IPS DF 4.7 (cell line): ENCODE measurements around the gene MSI1.

Source experiments
- DNase-seq: peaks from one replicate; pipeline ENCODE4 v3.0.0-alpha.2; 2013; ENCODE audit warnings: low spot score; ENCODE audit errors: extremely low read depth

MSI1 gene

DNA sequence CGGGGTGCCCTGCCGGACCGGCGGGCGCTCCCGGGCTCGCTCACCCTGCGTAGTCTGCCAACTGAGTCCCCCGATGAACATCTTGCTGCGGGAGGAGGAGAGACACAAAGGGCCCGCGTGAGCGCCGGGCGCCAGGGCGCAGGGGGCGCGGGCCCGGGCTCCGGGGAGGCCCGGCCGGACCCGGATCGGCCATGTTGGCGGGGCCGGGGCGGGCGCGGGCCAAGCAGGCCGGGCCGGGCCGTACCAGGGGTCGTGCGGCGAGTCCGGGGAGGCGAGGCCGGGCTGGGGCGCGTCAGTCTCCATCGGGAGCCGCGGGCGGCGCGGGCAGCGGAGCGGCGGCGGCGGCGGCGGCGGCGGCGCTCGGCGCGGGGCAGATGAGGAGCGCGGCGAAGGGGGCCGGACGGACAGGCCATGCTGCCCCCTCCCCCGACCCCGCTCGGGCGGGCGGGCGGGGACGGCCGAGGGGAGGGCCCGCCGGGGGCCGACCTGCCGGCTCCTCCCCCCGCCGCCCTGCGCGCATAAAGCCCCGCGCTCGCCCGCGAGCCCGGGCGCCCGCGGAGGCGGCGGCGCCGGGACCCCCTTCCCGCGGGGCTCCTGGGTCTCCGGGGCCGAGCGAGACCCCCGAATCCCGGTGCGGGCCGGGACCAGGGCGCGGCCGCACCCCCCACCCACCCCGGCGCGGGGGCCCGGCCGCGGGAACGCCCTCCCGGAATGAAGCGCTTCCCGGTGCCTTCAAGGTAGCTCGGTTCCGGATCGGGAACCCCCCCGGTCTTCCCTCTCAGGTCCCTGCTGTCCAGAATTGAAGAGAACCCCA is at the start of gene MSI1:
TSS of gene MSI1 (minus strand) at position 376 of the 814 bp plus-strand sequence. CDS start at position 303, 73 bp downstream.
- DNase-seq: no peak

DNA sequence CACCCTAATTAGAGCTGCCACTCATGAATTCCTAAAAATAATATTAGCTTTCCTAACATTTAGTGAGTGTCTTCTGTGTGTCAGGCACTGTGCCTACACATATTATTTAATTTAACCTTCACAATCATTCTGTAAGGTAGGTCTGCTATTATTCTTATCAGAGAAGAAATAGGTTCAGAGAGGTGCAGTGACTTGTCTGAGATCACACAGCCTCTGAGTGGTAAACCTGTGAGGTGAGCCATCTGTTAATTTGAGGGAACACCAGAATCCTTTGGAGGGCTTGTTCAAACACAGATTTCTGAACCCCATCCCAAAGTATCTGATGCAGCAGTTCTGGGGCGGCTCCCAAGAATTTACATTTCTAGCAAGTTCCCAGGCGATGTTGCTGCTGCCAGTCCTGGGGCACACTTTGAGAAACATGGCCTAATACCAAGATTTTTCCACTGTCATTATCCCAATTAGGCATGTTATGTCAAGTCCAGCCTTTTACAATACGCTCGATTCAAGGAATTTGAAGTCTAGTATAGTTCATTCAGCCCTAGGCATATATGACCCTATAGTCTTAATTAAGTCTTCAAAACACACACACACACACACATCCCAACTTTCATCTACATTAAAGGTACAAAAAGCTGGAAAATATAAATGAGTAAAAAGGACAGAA is 49.1 kb upstream of the MSI1 start:
- DNase-seq: no peak

DNA sequence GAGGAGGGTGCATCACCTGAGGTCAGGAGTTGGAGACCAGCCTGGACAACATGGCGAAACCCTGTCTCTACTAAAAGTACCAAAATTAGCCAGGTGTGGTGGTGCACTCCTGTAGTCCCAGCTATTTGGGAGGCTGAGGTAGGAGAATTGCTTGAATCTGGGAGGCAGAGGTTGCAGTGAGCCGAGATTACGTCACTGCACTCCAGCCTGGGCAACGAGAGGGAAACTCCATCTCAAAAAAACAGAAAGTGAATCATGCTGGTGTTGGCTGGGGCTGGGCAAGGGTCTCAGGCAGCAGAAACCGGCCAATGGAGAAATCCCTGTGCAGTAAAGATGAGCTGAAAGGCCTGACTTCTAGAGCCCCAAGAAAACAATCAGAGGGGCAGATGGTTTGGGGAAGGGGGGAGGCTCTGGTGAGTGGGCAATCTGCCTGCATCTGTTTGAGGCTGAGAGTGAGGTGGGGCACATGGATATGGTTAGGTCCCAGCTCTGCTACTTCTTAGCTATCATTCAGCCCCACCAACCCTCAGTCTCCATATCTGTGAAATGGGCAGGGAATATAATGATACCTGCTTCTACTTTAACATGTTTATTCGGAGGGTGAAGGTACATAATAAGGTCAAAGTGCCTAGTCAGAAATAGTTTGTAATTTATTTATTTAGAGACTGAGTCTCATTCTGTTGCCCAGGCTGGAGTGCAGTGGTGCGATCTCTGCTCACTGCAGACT is 47.7 kb upstream of the MSI1 start:
- DNase-seq: no peak

DNA sequence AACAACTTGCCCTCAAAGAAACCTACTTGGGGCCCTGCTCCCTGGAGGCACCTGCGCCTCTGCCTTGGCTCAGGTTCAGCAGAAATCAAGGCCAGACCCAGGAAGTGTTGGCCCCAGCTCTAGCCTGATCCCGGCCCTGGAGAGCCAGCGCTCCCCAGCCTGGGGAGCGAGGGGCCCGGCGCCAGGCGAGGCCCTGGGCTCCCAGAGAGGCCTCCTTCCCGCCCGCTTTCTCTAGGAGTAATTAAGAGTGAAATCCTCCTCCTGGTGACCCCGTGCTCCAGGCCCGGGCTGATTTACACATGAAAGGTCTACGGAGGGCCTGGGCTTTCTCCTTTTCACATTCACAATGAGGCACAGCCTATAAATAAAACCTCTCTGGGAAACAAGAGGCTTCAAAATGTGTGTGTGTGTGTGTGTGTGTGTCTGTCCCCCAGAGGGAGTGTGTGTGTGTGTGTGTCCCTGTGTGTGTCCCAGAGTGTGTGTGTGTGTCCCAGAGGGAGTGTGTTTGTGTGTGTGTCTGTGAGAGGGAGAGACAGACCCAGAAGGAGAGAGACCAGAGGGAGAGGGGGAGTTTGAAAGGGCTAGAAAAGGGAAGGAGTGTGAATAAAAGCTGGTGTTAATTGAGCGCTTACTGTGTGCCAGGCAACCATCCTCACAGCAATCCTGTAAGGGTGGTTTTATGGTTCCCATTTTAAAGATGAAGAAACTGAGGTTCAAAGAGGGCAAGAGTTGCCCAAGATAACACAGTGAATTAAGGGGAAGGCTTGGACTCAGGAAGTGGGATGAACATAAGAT is 45.1 kb upstream of the MSI1 start:
- DNase-seq: peak; percentile 81

DNA sequence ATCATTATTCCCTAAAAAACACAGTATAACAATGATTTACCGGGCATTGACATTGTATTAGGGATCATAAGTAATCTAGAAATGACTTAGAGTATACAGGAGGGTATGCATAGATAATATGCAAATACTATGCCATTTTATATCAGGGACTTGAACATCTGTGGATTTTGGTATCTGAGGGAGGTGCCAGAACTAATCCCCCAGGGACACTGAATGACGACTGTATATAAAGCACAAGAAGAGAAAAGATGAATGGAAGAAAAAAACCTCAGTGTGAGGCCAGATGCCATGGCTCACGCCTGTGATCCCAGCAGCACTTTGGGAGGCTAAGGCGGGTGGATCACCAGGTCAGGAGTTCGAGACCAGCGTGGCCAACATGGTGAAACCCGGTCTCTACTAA is 43.5 kb upstream of the MSI1 start:
- DNase-seq: no peak

DNA sequence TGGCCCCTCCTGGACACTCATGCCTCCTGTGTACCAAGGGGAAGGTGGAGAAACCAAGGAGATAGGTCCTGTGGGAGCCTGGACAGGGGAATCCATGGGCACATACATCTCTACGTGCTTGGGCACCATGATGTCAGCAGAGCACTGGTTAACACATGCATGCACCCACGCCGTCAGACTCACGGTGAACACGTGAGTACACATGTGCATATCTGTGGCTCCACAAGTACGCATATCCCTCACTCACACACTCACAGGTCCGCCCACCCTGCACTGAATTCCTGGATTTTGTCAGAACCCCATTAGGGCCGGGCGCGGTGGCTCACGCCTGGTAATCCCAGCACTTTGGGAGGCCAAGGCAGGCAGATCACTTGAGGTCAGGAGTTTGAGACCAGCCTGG is 39.8 kb upstream of the MSI1 start:
- DNase-seq: no peak

DNA sequence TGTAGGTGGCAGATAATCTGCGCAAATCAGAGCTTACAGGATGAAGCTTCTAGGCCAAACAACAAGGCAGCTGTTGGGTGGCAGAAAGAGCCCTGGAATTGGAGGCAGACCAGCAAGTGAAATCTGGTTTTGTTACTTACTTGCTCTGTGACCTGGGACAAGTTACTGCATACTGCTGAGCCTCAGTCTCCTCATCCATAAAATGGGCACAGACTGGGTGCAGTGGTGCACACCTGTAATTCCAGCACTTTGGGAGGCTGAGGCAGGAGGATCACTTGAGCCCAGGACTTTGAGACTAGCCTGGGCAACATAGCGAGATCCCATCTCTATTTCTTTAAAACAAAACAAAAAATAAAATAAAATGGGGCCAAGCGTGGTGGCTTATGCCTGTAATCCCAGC is 37.6 kb upstream of the MSI1 start:
- DNase-seq: no peak

DNA sequence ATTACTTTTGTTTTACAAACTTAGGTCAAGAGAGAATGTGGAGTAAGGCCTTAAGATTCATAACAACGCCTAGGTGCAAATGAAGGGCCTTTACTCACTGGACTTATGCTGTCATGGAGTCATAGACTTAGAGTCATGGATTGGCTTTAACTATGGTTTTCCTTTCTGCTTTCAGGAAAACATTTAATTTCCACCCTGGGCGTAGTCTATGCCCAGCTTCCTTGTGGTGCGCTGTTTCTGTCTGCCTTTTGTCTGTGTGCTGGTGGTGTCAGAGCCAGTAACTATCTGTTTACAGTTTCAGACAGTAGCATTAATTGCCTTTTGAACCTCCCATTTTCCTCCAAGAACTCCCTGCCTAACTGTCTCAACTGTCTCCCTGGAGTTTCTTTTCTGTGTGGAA is 37.1 kb upstream of the MSI1 start:
- no peak for DNase-seq

DNA sequence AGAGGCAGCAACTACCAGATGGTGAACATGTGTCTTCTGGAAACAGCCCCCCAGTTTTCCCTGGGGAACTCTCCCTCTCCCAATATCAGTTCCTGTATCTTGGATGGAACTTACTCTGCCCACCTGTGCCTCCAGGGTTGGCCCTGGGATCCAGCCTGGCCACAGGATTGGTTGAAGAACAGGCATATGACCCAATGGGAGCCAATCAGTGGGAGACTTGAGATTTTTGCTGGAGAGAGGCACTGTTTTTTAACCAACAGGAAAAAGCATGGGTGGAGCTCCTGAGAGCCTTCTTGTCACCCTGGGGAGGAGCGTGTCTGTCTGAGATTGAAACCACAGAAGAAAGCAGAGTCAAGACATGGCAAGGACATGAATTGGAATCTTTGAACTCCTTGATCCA is 35.3 kb upstream of the MSI1 start:
- DNase-seq: no peak

DNA sequence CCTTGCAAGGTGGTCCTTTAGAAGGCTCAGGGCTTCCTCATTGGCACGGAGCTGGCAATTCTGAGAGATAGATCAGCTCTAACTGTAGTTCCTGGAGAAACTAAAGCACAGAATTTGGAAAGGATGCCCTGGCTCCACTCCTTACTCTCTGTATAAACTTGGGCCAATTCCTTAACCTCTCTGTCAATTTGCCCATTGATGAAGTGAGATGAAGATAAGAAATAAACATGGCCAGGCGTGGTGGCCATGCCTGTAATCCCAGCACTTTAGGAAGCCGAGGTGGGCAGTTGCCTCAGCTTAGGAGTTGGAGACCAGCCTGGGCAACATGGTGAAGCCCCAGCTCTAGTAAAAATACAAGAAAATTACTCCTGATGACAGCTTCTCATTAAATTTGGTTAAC is 34.9 kb upstream of the MSI1 start:
- no peak for DNase-seq

DNA sequence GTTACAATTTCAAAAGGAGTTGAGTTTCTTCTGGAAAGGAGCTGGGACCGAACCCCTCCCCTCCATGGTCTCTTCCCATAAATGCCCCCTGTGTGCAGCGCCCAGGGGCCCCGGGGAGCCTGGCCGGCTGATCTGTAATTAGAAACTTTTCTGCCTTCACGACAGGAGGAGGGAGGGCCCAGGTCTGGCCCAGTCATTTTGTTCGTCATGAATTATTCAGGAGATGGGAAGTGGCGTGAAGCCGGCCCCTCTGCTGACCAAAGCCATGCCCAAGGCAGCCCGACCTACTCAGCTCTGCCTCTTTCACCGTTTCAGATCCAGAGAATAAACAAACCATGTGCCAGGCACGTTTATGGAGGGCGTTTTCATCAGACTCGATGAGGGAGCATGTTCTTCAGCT is 33.3 kb upstream of the MSI1 start:
- DNase-seq: no peak

DNA sequence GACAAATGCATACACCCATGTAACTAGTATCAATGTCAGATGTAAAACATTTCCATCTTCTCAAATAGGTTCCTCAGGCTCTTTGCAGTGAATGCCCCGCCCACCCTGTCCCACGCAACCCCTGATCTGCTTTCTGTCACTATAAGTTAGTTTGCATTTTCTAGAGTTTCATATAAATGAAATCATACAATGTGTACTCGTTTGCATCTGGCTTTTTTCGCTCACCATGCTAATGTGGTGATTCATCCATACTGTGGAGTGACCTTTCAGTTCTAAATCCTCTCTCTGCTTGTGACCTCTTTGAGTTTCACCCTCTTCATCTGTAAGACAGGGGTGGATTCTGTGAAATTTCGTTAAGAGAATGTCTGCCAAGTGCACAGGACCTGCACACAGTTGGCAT is 30.6 kb upstream of the MSI1 start:
- no peak for DNase-seq

DNA sequence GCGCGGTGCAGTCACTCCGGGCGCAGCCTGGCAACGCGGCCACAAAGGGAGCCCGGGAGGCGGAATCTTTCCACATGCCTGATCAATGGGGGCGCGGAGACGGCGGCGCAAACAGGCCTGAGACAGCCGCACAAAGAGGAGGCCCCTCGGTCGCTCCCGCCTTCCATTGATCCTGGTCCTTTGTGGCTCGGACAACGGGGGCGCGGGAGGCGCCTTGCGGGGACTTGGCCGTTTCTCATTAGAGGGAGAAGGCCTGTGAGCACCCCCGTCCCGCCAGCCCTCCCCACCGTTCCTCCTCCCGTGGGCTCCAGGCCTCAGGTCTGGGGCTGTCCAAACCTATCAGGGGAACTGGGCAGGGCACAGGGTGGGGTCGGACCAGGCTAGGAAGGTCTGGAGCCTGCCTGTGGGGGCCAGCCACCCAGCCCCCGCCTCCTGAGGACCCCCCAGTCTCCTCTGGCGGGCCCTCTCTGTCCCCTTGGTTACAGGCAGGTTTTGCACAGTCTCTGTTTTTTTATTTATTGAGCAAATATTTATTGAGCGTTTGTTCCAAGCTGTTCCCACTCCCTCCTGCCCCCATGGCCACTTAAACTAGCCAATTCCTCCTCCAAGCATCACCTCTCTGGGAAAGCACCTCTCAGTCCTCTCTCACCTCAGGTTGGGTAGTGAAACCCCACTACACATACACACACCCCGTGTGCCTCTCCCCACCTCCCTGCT is 29.0 kb upstream of the MSI1 start:
- no peak for DNase-seq

DNA sequence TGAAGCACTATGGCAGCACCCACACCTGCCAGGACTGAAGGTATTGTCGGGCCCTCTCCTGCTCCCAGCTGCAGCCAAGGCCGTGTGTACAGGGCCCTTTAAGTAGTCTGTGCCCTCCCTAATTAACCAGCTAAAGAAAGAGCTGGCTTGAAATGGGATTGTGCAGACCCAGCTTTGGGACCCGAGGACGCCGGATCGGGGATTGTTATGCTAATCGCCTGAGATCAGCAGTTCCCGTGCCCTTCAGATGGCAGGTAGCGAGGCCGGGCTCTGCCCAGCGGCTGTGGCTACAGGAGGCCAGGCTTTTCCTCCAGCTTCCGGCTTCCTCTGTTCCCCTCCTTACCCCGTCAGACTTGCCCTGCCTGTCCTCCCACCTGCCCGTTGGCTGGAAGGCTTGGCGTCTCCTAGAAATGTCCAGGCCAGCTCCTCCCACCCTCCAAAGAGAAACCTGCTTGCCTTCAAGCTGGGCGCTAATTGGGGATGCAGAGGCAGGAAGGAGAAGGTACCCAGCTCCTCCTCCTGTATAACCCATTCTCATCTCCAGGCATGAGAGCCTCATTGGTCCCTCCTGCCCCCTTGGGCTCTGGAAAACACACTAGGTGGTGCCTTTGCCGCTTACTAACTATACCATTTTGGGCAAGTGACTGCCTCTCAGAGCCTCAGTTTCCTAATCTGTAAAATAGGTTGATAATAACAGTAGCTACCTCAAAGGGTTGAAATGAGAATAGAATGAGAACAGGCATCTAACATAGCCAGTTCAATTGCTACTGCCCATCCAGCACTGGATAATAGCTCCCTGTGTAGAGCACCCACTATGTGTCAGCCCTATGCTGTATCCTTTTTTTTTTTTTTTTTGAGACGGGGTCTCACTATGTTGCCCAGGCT is 25.8 kb upstream of the MSI1 start:
- DNase-seq: peak; percentile 86

DNA sequence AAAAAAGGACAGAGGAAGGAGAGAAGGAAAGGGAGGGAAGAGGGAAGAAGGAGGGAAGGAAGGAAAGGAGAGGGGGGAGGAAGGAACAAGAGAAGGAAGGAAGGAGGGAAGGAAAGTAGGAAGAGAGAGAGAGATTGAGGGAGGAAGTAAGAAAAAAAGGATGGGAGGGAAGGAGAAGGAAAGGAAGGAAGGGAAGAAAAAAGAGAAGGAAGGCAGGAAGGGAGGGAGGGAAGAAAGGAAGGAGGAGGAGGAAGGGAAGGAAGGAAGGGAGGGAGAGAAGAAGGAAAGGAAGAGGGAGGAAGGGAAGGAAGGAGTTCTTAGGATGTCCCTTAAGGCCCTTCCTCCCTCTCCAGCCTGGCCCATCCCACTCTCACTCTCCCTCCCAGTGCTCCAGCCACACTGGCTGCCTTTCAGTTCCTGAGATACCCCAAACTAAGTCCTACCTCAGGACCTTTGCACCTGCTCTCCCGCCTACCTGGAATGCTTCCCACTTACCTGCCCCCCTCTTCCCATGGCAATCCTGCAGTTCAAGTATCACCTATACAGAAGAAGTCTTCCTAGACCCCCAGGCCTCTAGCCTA is 21.7 kb upstream of the MSI1 start:
- DNase-seq: no peak

DNA sequence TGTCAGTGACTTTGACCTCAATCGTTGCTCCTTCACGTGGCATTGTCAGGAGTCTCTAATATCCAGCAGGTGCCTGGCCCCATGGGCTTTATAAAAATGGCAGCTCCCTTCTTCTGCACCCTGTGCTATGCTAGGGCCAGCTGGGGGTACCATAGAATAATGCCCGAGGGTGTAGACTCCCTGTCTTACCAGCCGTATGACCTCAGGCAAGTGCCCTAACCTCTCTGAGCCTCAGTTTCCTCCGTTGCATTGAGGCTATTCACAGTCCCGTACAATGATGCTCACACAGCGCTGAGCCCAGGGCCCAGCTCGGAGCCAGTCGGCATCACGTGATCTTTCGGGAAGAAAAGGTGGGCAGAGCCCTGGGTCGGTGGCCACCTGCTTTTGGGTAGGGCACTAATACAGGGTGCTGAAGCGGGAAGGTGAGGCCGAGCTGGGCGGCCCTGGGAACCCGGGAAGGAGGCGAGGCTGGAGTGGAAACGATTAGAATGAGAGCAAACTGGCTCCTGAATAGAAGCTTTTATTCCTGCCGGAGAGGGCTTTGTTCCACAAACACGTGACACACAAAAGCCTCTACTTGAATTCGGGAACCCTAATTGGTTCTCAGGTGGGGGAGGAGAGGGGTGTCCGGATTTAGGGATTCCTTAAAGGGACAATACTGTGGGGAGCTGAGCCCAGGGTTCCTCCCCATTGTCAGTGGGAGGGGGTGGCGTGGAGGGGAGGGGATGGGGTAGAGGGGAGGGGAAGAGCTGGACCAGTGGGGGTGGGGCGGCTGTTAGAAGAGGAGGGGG is 19.9 kb upstream of the MSI1 start:
- peak; percentile 85 for DNase-seq

DNA sequence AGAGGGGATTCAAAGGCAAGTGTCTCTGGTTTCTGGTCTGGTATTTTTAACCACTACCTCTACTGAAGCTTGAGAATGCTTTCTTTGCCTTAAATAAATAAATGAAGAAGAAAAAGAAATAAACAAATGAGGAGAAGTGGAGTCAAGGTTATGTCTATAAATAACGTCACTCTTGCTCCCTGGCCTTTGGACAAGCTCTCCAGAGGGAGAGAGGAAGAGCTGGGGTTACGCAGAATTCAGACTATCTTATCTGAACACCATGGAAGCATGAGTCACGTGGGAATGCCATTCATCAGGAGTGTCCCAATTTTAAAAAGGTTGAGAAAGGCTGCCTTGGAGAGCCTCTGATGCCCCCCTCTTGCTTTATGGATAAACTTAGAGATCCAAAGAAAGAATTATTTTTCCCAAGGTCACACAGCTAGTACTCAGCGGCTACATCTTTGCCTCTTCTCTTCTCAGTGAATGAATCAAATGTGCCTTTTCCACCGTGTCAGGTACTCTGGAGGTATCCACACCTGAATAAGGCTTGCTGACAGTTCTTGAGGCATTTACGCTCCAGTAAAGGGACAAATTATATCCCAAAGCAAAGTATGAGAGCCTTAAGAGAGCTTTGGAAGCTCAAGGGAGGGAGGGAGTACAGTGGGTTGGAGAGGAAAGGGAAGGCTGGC is 12.9 kb upstream of the MSI1 start:
- DNase-seq: no peak

DNA sequence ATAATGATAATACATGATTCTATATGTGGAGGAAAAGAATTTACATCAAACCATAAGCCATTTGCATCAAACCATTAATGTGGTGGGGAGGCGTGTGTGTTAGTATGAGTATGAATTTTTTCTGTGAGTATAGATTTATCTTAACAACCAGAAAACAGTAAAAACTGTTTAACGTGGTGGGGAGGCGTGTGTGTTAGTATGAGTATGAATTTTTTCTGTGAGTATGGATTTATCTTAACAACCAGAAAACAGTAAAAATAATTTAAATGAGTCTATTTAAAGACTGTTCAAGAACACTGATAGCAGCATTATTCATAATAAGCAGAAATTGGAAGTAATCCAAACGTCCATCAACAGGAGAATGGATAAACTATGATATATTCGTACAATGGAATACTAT is 9.1 kb upstream of the MSI1 start:
- no peak for DNase-seq
